H1 (cell line): Measurements from ENCODE around the gene CRABP1. TPM values are rescaled to one million over a fixed set of nuclear protein-coding genes. Genes with fewer than 3 reads are reported as not detected.

Experiments used
- CTCF ChIA-PET: fragments of 300-600 bp; sonication (Branson Sonifier 250); formaldehyde crosslinking; loops from one replicate; lab custom pipeline; 2021; ENCODE audit not compliant: partially characterized antibody; lab: Charles Lee
- POLR2A ChIA-PET: fragments of 300-600 bp; sonication (Branson Sonifier 250); formaldehyde crosslinking; loops from one replicate; lab custom pipeline; 2021; ENCODE audit warnings: inconsistent platforms; ENCODE audit not compliant: partially characterized antibody; lab: Charles Lee
- DNase-seq, 2 experiments: peaks; one replicate each; pipeline versions ENCODE4 v3.0.0 to v3.0.0-alpha.2; 2010 to 2022; ENCODE audit warnings: low spot score in 2 of 2, low read depth in 1 of 2, mixed read lengths in 1 of 2
- FAIRE-seq: peaks from 2 replicates; lab custom pipeline; 2011; peaks lifted over from hg19 to GRCh38; lab: Jason Lieb, UNC
- H2AFZ ChIP-seq: 2 replicates; pipeline ENCODE4 v1.8.1; 2012; ENCODE audit warnings: low read length, inconsistent platforms
- H2AK5ac ChIP-seq: 2 replicates; pipeline ENCODE4 v1.6.1; 2013; ENCODE audit warnings: low read depth, low read length
- H2BK120ac ChIP-seq: replicated peaks from 2 replicates; pipeline ENCODE3; 2013; ENCODE audit warnings: low read depth, low read length, inconsistent platforms
- H2BK12ac ChIP-seq: 2 replicates; pipeline ENCODE4 v1.6.1; 2013; ENCODE audit warnings: low read depth, low read length
- H2BK15ac ChIP-seq: 2 replicates; pipeline ENCODE4 v1.6.1; 2013; ENCODE audit warnings: low read length
- H2BK20ac ChIP-seq: 2 replicates; pipeline ENCODE4 v1.6.1; 2013; ENCODE audit warnings: low read length
- H2BK5ac ChIP-seq: 2 replicates; pipeline ENCODE4 v1.6.1; 2013; ENCODE audit warnings: low read depth, low read length
- H3K14ac ChIP-seq: 2 replicates; pipeline ENCODE4 v1.6.1; 2013; ENCODE audit warnings: inconsistent platforms; ENCODE audit not compliant: insufficient read length
- H3K18ac ChIP-seq: 2 replicates; pipeline ENCODE4 v1.6.1; 2013; ENCODE audit warnings: low read length; ENCODE audit errors: extremely low read depth
- H3K23ac ChIP-seq: 2 replicates; pipeline ENCODE4 v1.6.1; 2013; ENCODE audit warnings: inconsistent platforms; ENCODE audit not compliant: insufficient read length
- H3K23me2 ChIP-seq: 2 replicates; pipeline ENCODE4 v1.6.1; 2013; ENCODE audit warnings: low read depth, low read length
- H3K27ac ChIP-seq: 2 replicates; pipeline ENCODE4 v1.6.1; 2011; ENCODE audit warnings: low read depth, low read length, inconsistent platforms
- H3K27me3 ChIP-seq, 4 experiments: replicated peaks in 1 of 4; 1 replicate in 1 of 4; 2 replicates in 3 of 4; pipeline versions ENCODE4 v1.6.1 to v1.8.1; 2011 to 2013; ENCODE audit warnings: low read length in 3 of 4, mild to moderate bottlenecking in 3 of 4, inconsistent platforms in 2 of 4, mixed read lengths in 2 of 4, moderate library complexity in 1 of 4; ENCODE audit not compliant: control insufficient read depth in 3 of 4, insufficient read depth in 3 of 4; ENCODE audit errors: extremely low read depth in 1 of 4
- H3K36me3 ChIP-seq, 4 experiments: 2 replicates each; pipeline versions ENCODE4 v1.6.1 to v1.8.1; 2011 to 2013; ENCODE audit warnings: mild to moderate bottlenecking in 4 of 4, low read length in 3 of 4, moderate library complexity in 2 of 4, control low read depth in 1 of 4, inconsistent platforms in 1 of 4; ENCODE audit not compliant: insufficient read depth in 4 of 4, control insufficient read depth in 2 of 4
- H3K4ac ChIP-seq: replicated peaks from 2 replicates; pipeline ENCODE3; 2013; ENCODE audit warnings: low read length, low read depth, mixed read lengths, inconsistent platforms; ENCODE audit not compliant: insufficient read length
- H3K4me1 ChIP-seq, 4 experiments: replicated peaks in 1 of 4; 1 replicate in 1 of 4; 2 replicates in 3 of 4; pipeline versions ENCODE4 v1.6.1 to v1.8.1; 2011 to 2013; ENCODE audit warnings: low read length in 3 of 4, inconsistent platforms in 2 of 4, mixed read lengths in 1 of 4; ENCODE audit not compliant: insufficient read depth in 4 of 4, control insufficient read depth in 3 of 4
- H3K4me2 ChIP-seq, 2 experiments: 2 replicates each; pipeline versions ENCODE4 v1.6.1 to v1.8.1; 2011 to 2013; ENCODE audit warnings: low read depth in 2 of 2, low read length in 2 of 2, control low read depth in 1 of 2, inconsistent platforms in 1 of 2, mild to moderate bottlenecking in 1 of 2; ENCODE audit not compliant: insufficient read depth in 1 of 2
- H3K4me3 ChIP-seq, 4 experiments: fragments of 200-600, 300-600 bp in 1 of 4; sonication (generic), shearing (Covaris generic), sonication (Bioruptor Twin) in 1 of 4; 2 replicates each; pipeline versions ENCODE4 v1.5.1 to v1.8.1; 2011 to 2016; ENCODE audit warnings: low read length in 4 of 4, low read depth in 3 of 4, control low read depth in 2 of 4, inconsistent platforms in 2 of 4, mild to moderate bottlenecking in 2 of 4, mixed read lengths in 1 of 4, moderate library complexity in 1 of 4; ENCODE audit not compliant: insufficient read depth in 2 of 4; ENCODE audit errors: extremely low read depth in 1 of 4
- H3K56ac ChIP-seq: replicated peaks from 2 replicates; pipeline ENCODE3; 2013; ENCODE audit warnings: low read depth, mild to moderate bottlenecking, mixed read lengths, low read length, inconsistent platforms; ENCODE audit not compliant: insufficient read length
- H3K79me1 ChIP-seq: 2 replicates; pipeline ENCODE4 v1.6.1; 2013; ENCODE audit warnings: low read depth, low read length, control low read depth
- H3K79me2 ChIP-seq, 2 experiments: 2 replicates each; pipeline versions ENCODE4 v1.6.1 to v1.8.1; 2012 to 2013; ENCODE audit warnings: low read length in 2 of 2, mild to moderate bottlenecking in 2 of 2, inconsistent platforms in 1 of 2; ENCODE audit not compliant: insufficient read depth in 2 of 2, control insufficient read depth in 1 of 2
- H3K9ac ChIP-seq, 4 experiments: replicated peaks in 1 of 4; 1 replicate in 1 of 4; 2 replicates in 3 of 4; pipeline versions ENCODE4 v1.6.1 to v1.8.1; 2011 to 2013; ENCODE audit warnings: low read depth in 3 of 4, low read length in 3 of 4, control low read depth in 2 of 4, mild to moderate bottlenecking in 2 of 4, moderate library complexity in 2 of 4, inconsistent platforms in 1 of 4; ENCODE audit errors: extremely low read depth in 1 of 4
- H3K9me3 ChIP-seq, 2 experiments: 2 replicates each; pipeline versions ENCODE4 v1.6.1 to v1.8.1; 2012 to 2013; ENCODE audit warnings: mild to moderate bottlenecking in 2 of 2, moderate library complexity in 2 of 2, control low read depth in 1 of 2, inconsistent platforms in 1 of 2, low read depth in 1 of 2, low read length in 1 of 2, mixed read lengths in 1 of 2; ENCODE audit not compliant: insufficient read depth in 2 of 2
- H4K20me1 ChIP-seq, 2 experiments: replicated peaks in 1 of 2; 2 replicates each; pipeline versions ENCODE3 to v1.8.1; 2011 to 2013; ENCODE audit warnings: inconsistent platforms in 2 of 2, low read length in 2 of 2, mild to moderate bottlenecking in 1 of 2; ENCODE audit not compliant: insufficient read depth in 2 of 2, control insufficient read depth in 1 of 2
- H4K5ac ChIP-seq: 2 replicates; pipeline ENCODE4 v1.6.1; 2013; ENCODE audit warnings: low read length, low read depth, mixed read lengths, inconsistent platforms; ENCODE audit not compliant: insufficient read length
- H4K8ac ChIP-seq: 2 replicates; pipeline ENCODE4 v1.8.0; 2013; ENCODE audit warnings: mild to moderate bottlenecking, moderate library complexity, low read length, inconsistent platforms; ENCODE audit not compliant: insufficient read depth; ENCODE audit errors: extremely low read depth
- H4K91ac ChIP-seq: replicated peaks from 2 replicates; pipeline ENCODE3; 2013; ENCODE audit warnings: low read length, mixed read lengths, inconsistent platforms; ENCODE audit not compliant: insufficient read length
- POLR2AphosphoS5 ChIP-seq: IDR thresholded peaks from 2 replicates; pipeline ENCODE4 v1.6.1; 2011; ENCODE audit warnings: low read depth, low read length
- WGBS, 2 experiments: shearing (Covaris generic) in 1 of 2; methylation state at CpG; one replicate each; pipeline versions ENCODE4 v1.1.6 to v1.1.7; 2013 to 2015; ENCODE audit warnings: low lambda C conversion rate in 2 of 2, mixed read lengths in 2 of 2, inconsistent platforms in 1 of 2, low coverage in 1 of 2, missing lambda C conversion rate in 1 of 2; ENCODE audit not compliant: insufficient replicate concordance in 2 of 2, insufficient coverage in 1 of 2, insufficient read length in 1 of 2; ENCODE audit errors: extremely low coverage in 1 of 2, missing lambda C conversion rate in 1 of 2; 5-methylcytosine and 5-hydroxymethylcytosine counted together
- polyA plus RNA-seq, 7 experiments: library from polyadenylated mRNA; depleted of rRNA in 3 of 7; stranded (reverse) in 5 of 7; unstranded in 2 of 7; fragments of >200 nt in 5 of 7; fragments of 200-250 nt in 2 of 7; gene quantifications; 1 replicate in 5 of 7; 2 replicates in 1 of 7; 4 replicates in 1 of 7; pipeline versions ENCODE4 v1.2.1 to v1.2.3, GENCODE V29; 2011 to 2013; ENCODE audit warnings: missing spikeins in 2 of 7, mixed read lengths in 2 of 7
- total RNA-seq: library from RNA; stranded (reverse); fragmentation: NEBNext Ultra II Directional; extraction: Animal tissue kit (Norgen Biotek cat#: 25700); gene quantifications from 2 replicates; pipeline ENCODE4 v1.2.1, GENCODE V29; 2021

Gene CRABP1
- total and polyA plus RNA-seq, 2 of the 8 experiments (the other 6 are each of a cell fraction or from before 2014, with no cell fraction given), result 385 to 655 TPM

GRCh38 chr15:78302579-78303312 lies 37.4 kb upstream of the CRABP1 start:
- Histone ChIP-seq H3K23me2 (peaks cover 6% of the 10 kb centered on the region; the same call in 1 of the 2 replicates), H3K4ac (no peak overlapping the region), H4K5ac (no peak overlapping the region), H2BK5ac (no peak overlapping the region), H3K79me2 (peaks cover 3 to 14% of the 10 kb centered on the region in 2 experiments; a peak in 3 of 4 replicates), H2BK20ac (no peak overlapping the region), H3K18ac (no peak overlapping the region), H3K56ac (no peak overlapping the region), H3K9ac (no peak overlapping the region), H3K4me2 (no peak overlapping the region), H3K23ac (no peak overlapping the region), H2AFZ (no peak overlapping the region), H2BK15ac (no peak overlapping the region), H3K27ac (no peak overlapping the region), H4K8ac (no peak overlapping the region), H3K4me1 (peaks cover 0 to 2% (median 0%) of the 10 kb centered on the region in 4 experiments; a peak in 2 of 7 replicates), H2BK12ac (no peak overlapping the region), H3K9me3 (no peaks in the 10 kb centered on the region), H4K91ac (no peak overlapping the region), H3K14ac (no peak overlapping the region), H3K79me1 (peaks cover 7% of the 10 kb centered on the region), H3K36me3 (no peaks in the 10 kb centered on the region), H3K4me3 (no peak overlapping the region), H2AK5ac (no peak overlapping the region), H3K27me3 (peaks cover 0 to 4% (median 0%) of the 10 kb centered on the region in 4 experiments; a peak in 2 of 7 replicates), H4K20me1 (no peaks in the 10 kb centered on the region), H2BK120ac (no peak overlapping the region)
- DNase-seq (no peak), FAIRE-seq (no peak)
- POLR2A ChIA-PET, result no interaction called here
- CTCF ChIA-PET, result interaction anchor here (0.6 to 1.6 kb wide), 5 partner anchors 11 to 434 kb away, joined by 3 to 4 read pairs (median 4); no protein-coding TSS in a partner anchor
- 89% methylated on average over 5 of the region's 5 CpGs; no CpG with 5 or more reads in 1 of the 2 experiments for WGBS, 2 experiments
- TF ChIP-seq POLR2AphosphoS5, result no peak
